Activated naive CD8-positive, alpha-beta T cell treated with anti-CD3 and anti-CD28 coated beads, Interleukin-2, amount 50 U/mL, for 16 hours (primary cell): Measurements from ENCODE around the gene AMN.

Source experiments
- DNase-seq: peaks from one replicate; pipeline ENCODE4 v3.0.0-alpha.2; 2020; ENCODE audit warnings: low read depth, low spot score

The AMN gene

DNA sequence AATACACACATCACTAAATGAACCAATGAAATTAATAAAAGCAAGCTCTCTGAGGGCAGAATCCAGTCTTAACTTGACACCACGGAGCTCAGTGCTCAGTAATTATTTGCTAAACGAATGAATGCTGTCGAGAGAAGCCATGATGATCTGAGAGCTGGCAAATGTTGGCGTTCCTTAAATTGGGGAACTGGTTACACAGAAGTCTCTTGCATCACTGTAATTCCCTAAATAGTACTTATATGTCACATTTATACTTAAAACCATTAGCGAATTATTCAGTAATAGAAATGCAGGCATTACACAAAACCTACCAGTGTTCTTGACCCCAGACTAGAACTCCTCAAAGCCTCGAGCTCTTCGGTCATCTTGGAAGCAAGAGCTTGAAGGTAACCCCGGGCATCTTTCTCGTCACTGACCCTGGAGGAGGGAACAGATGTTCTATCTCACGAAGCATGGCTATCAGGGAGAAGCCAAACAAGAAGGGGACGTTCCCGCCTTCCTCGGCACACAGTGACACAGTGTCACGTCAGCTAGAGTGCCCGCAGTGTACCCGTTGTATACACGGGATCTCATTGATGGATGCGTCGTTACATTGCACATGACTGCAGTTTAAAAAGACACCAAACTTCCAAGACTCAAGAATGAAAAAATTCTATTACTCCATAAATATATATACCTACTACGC, 43.6 kb downstream of the AMN start:
- no peak for DNase-seq

DNA sequence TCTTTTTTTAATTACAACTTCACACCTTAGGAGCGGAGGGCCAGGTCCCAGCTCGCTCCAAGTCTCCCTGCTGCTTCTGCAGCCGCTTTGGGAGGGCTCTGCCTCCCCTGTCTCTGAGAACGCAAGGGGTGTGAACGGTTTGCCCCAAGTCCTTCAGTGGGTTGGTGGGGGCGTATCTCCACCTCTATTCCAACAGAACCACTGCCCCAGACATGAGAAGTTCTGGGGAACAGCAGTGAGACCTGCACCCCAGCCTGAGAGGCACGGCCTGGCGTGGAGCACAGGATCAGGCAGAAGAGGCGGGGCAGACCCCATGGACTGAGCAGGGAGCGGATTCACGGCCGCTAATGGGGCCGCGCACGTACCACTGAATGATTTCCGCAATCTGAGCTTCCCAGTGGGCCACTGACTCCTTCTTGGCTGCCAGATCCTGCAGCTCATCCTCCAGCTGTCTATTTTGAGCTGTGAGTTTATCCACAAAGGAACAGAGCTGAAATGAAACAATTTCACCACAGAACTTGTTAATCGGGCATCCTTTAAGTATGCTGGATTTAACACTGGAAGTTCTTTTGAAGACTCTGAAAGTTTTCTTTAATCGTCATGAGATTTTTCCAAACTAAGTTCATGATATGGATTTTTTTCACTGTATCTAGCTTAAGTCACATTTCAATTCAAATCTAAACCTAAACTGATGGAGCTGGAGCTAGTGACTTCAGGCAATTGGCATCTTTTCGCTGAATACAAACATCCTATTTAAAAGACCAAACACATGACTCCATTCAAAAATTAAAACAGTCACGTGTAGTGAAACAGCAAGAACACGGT, 44.4 kb downstream of the AMN start:
- no peak for DNase-seq

DNA sequence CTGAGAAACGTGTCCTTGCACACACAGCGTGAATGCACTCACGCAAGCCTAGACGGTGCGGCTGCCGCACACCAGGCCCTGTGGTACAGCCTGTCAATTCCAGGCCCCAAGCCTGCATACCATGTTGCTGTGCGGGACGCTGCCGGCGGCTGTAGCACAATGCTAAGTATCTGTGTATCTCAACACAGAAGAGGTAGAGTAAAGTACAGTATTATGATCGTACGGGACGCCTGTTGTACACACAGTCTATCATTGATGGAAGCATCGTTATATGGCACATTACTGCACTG, 45.0 kb downstream of the AMN start:
- no peak for DNase-seq

DNA sequence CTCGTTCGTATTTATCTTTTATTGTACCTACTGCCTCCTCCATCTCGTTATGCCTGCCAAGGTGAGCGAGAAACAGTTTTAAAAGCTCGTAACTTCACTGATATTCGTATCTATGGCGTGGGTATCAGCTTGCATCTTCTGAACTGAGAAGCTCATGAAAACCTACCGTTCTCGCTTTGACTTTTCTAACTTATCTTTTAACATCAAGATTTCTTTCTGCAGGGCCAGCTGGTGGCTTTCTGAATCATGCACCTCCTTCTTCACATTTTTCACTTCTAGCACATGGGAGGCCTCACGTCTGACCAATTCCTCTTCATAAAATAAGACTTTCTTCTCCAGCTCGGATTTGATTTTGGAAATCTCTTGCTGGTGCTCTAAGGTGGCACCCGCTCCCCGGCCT, 45.8 kb downstream of the AMN start:
- DNase-seq: no peak

DNA sequence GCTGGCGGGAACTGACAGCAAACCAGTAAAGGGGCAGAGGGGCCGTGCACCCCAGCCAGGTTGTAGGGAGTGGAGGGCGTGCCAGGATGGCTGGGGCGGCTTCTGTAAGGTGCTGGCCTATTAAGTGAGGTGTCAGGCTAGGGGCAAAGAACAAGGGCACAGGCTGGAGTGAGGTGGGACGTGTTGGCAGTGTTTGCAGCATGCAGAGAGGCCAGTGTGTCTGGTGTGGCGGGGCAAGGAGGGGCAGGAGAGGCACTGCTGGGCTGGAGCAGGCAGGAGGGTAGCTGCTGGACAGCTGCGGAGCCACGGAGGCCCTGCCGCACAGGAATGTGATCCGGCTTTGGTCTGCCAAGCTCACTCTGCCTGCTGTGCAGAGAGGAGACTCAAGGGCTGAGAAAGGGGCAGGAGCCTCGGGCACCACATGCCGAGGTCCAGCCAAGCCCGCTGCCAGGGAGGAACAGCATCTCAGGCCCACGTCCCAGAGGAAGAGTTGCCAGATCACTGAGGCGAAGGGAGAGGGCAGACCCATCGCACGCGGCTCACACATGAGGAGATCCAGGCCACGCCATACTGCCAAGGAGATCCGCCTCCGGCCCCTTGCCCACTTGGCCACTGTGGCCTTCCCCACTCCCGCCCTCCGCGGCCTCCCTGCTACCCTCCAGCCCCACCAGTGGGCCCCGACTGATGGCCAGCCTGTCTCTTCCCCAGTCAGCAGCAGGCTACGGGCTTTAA, 46.8 kb downstream of the AMN start:
- no peak for DNase-seq

DNA sequence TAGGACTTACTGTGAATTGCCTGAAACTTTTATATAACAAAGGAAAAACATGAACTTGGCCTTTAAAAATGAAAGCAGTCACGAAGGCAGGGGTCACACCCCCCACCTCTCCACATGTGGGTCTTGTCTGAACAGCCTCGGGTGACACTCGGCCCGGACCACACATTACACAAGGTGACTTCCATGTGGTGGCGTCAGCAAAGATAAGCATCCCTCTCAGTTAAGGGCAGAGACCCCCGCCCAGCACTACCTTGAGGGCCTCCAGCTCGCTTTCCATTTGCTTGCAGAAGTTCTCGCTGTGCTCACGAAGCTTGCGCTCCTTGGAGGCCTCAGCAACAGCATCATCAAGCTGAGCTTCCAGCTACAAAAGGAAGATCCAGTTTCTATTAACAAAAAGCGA, 47.4 kb downstream of the AMN start:
- no peak for DNase-seq

DNA sequence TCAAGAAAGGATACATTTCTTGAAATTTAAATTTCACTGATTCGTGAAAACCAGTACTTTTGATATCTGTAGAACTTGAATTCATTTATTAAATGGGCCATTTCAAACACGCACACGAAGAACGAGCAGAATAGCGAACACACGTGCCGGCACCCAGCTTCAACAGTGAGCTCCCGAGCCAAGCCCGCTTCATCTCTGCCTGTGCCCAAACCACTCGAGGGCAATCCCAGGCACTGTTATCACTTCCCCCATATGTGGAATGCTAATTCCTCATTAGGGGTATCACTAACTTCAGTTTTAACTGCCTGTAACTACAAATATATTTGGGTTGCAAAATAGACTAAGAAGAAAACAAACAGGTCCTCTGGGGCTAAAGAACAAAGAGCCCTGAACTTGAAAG, 48.0 kb downstream of the AMN start:
- no peak for DNase-seq

DNA sequence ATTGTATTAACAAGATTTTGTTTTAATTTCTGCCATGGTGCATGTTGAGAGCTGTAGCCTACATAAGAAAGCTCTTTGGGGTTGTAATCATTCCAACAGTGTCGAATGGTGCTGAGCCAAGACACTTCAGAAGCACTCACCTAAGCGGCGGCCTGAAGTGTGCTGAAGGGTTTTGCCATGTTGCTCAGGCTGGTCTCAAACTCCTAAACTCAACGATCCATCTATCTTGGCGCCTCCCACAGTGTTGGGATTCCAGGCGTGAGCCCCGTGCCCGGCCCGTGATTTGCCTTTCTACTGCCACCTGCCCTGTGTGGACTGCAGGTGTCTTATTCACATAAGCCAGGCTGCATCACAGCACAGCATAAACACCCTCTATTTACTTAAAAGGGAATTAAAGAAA, 48.9 kb downstream of the AMN start:
- DNase-seq: no peak

DNA sequence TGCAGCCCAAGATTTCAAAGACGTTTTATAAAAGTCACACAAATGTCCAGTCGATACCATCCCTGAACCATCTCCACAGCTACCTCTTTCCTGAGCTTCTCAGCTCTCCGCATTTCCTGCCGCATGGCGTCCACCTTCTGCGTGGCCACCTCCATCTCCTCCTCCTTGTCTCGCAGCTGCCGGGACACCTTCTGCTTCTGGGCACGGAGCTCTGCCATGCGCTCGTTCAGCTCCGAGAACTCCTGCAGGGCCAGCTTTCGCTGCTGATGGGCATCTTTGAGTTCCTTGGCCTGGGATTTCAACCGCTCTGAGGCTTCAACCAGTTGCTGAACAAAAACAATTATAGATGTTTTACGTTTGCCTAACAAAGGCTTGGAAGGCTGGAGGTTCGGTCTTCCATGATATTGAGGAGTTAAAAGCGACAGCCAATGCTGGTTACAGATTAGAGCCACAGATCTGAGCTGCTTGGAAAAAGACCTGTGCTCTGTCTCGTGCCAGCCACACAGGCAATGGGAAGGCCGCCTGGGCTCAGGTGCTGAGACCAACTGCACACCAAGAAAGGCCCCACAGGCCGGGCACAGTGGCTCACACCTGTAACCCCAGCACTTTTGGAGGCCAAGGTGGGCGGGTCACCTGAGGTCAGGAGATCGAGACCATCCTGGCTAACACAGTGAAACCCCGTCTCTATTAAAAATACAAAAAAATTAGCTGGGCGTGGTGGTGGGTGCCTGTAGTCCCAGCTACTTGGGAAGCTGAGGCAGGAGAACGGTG, 49.6 kb downstream of the AMN start:
- DNase-seq: no peak

DNA sequence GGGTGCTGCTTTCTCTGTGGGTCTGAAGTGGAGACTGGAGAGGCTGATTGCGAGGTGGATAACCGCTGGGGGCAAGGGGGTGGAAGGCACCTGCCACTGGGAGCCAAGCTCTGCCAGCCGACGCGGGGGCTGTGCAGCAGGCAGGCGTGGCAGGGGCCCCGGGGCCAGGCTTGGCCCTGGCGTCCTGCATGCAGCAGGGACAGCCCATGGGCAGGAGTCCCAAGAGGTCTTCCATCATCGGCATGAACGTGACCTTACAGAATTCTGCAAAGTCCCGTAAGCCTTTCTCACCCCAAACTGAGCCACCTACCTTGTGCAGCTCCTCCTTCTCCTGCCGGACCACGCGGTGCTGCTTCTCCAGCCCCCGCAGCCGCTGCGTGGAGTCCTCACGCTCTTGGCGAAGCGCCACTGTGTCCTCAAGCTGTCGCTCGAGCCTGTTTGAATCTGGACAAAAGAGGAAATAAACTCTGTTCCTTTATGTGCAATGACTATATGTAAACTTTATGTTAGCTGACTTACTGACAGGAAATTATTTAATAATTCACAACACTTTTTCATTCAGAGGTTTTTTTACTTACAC, 51.3 kb downstream of the AMN start:
- no peak for DNase-seq

DNA sequence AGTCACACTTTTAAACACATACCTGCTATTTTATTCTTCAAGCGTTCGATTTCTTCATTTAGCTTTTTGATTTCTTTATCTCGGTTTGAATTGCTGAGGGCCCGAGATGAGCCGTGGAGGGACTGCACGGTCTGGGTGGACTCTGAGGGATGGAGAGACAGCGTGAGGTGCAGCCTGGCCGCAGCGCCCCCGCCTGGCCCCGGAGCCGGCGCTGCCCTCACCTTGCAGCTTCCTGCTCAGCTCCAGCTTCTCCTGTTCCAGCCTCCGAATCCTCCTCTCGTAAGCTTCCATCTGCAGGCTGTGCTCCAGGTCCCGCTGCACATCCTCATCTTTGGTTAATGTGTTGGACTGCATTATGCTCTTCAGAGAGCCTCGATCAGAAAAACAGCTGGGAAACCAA, 53.2 kb downstream of the AMN start:
- DNase-seq: no peak

DNA sequence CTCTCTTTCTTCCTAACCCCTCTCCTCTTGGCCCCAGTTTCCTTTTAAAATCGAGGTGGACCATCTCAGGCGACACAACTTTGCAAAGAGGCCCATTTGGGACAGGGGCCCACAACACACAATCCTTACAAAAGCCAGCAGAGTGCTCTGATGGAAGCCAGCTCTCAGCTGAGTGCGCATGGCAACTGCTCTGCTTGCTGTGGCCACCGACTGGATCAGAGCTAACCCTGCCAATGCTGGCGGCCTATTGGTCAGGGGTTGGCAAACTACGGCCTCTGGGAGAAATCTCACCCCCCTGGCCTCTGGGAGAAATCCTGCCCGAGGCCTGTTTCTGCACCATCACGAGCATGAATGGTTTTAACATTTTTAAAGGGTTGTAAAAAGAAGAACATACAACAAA, 55.0 kb downstream of the AMN start:
- DNase-seq: no peak

DNA sequence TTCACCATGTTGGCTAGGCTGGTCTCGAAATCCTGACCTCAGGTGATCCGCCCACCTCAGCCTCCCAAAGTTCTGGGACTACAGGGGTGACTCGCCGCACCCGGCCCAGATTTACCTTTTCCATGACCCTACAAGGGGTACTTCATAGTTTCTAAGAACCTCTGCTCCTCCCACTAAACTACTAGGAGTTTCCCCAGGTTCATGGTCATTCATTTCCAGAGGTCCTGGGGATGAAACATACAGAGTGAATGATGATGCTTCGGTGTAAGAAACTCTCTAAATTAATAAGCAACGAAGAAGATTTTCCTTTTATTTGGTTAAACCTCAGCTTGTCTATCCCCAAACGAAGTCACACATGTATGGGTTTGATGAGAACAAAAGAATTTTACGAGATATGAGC, 56.9 kb downstream of the AMN start:
- no peak for DNase-seq

DNA sequence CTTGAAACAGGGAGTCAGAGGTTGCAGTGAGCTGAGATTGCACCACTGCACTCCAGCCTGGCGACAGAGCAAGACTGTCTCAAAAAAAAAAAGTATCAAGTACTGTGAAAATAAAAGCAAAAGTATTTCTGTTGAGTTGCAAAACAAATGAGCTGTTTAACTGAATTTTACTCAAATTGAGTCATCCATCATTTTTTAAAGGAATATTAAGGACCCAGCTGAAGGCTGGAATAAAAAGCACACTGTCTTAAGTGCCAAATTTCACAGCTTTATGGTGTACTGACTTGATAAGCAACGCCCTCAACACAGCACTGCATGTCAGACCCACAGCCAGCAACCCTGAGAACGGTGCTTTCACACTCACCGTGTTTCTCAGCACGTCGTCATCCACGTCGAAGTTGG, 57.9 kb downstream of the AMN start:
- no peak for DNase-seq
